NCI-H345 treated with DMSO at 0.1 percent for 48 hours (cell line): ENCODE measurements around the gene GSK3B.

Experiments
- DNase-seq: peaks from one replicate; lab custom pipeline; 2025; ENCODE audit not compliant: unreplicated experiment; lab: John Stamatoyannopoulos, UW

The GSK3B gene

DNA sequence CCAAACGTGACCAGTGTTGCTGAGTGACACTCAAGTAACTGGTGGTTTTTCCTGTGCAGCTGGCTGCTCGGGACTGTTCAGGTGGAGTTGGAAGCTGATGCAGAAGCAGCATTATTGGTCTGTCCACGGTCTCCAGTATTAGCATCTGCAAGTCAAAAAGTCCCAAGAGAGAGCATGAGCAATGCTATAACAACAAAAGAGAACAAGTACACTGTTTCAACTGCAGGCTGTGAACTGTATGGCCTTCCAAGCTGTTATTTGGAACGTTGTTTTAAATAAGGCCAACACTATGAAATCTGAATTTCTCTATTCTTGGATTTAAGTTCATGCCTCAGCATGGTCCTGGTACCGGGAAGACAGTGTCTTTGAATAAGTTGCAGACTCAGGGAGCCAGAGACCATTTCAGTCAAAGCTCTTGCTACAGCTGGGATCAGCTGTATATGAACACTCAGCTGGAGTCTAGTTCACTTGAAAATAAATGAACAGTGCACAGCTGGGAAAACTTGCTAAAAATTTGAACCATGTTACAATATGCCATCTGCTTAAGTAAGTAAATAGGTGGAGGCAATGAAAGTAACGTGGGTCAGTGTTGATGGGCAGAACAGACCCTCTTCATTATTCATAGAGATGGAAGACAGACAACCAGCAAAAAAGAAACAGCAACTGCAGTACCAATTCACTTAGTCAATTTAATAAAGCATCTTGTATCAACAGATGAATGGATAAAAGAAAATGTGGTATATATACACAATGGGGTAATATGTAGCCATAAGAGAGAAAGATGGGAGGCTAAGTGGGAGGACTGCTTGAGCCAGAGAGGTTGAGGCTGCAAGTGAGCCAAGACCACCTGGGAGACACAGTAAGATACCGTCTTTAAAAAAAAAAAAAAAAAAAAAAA, 267.3 kb downstream of the GSK3B start:
- no peak for DNase-seq

DNA sequence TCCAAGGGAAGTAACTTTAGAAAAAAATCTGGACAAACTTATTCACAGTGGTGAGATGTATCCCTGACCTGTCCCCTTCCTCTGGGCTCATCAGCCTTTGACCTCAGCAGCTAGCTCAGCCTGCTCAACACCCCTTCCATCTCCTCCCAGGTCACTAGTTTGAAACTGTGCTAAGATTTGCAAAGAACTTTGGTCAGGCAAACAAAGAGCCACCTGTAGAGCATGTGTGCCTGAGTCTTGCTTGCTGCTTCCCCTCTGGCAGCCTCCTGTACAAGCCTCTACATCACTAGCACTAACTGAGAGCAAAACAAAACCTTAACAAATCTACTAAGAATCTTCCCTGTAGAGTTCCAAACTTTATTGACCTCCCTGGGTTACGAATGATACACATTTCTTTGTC, 268.4 kb downstream of the GSK3B start:
- no peak for DNase-seq

DNA sequence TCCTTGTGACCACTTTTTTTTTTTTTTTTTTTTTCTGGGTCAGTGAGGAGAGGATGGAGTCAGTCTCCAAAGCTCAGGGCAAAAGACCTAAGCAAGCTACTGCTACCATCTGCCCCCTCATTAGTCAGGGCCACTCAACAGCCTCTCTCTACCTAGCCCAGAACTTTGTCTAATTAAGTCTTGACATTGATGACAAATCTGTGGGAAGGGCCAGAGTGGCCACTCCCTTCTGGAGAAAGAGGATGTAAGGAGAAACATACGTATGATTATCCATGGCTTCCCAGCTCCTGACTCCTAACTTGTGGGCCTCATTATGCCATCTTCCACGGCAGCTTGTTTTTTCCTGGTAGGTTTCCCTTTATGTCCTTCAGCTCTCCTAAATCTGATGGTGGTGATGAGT, 274.4 kb downstream of the GSK3B start:
- no peak for DNase-seq

DNA sequence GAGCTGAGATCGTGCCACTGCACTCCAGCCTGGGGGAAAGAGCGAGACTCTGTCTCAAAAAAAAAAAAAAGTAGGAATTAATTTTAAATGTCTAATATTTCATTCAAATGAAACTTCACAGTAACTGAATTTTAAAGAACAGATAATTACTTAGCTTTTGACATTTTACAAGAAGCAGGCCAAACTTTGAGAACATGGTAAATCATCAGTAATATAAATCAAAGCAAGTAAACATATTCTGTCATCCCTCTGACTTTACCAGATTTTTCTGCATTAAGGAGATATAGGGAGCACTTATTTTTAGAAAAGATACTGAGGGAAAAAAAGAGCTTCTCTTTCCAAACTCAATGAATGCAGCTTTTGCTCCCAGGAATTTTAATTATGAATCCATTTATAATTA, 275.3 kb downstream of the GSK3B start:
- DNase-seq, result no peak

- no peak for DNase-seq
These were observed 276.5 kb downstream of the GSK3B start for GRCh38 chr3:119817583-119818363.

DNA sequence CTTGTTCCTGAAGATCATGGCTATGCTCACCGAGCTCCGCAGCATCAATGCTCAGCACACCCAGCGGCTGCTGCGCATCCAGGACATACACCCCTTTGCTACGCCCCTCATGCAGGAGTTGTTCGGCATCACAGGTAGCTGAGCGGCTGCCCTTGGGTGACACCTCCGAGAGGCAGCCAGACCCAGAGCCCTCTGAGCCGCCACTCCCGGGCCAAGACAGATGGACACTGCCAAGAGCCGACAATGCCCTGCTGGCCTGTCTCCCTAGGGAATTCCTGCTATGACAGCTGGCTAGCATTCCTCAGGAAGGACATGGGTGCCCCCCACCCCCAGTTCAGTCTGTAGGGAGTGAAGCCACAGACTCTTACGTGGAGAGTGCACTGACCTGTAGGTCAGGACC, 277.2 kb downstream of the GSK3B start:
- DNase-seq, result no peak

DNA sequence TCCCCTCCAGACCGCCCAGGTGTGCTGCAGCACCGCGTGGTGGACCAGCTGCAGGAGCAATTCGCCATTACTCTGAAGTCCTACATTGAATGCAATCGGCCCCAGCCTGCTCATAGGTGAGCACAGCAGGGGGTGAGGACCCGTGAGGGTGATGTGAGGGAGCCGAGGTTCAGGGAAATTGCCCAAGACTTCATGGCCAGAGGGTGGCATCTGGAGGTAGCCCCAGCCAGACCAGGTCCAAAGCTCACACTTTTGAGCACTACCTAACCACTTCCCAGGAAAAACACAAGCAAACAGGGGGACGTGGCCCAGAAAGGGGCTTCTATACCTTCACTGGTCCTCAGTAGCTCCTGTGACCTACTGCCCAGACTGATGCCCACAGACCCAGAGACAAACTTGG, 278.5 kb downstream of the GSK3B start:
- DNase-seq, result no peak

- DNase-seq, result no peak
These were observed 281.7 kb downstream of the GSK3B start for GRCh38 chr3:119812491-119813058.

GRCh38 chr3:119810018-119810435, 284.2 kb downstream of the GSK3B start:
- no peak for DNase-seq

- no peak for DNase-seq
These were observed 284.8 kb downstream of the GSK3B start for GRCh38 chr3:119809249-119810017.

GRCh38 chr3:119808843-119809242, 285.4 kb downstream of the GSK3B start:
- no peak for DNase-seq

DNA sequence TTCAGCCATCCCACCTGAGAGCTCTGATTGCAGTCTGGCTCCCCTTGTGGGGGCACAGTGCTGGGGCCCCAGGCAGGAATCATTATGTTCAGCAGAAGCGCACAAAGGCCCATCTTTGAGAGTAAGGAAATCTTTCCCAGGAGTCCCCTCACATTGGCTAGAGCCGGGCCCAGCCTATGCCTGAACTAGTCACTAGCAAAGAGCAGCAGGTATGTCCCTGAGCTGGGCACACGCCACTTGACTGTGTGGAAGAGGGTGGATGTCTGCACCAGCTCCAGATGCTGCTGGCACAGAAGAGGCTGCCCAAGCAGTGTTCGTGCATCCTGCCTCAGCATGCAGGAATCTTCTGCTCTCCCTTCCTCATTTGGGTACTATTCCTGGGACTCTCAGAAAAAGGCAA, 286.0 kb downstream of the GSK3B start:
- DNase-seq, result no peak

GRCh38 chr3:119800844-119801243, 293.4 kb downstream of the GSK3B start:
- DNase-seq, result no peak

DNA sequence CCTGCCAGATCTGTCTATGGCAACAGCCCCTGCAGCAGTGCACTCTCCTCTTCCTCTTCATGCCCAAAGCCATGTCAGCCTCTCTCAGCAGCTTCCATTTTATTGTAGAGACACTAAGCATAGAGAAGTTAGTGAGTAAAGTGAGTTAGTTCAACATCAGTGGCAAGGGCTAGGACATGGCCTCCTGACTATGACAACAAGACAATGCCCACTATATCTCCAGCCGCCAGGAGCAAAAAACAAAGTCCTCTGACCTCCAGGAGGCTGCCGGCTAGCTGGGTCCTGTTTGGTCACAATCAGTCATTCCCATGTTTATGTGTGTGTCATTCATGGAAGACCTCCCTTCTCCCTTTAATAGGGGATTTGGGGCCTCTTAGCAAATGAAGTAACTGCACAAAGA, 297.5 kb downstream of the GSK3B start:
- no peak for DNase-seq

DNA sequence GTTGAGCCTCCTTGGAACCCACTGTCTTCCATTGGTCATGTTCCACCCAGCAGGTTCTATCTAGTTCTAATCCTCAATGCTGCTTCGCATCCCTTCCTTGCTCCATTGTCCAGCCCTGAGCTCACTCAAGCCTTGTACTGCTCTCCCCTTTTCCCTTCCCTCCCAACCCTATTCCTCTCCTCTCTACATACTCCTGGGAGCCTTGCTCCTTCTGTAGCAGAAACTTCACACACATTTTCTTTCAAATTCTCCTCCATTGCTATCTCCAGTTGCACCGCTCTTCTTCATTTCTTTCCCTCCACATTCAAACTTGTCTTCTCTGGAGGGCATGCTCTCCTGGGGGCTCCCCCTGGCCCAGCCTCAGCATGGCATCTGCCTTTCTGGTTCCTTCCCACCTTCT, 297.9 kb downstream of the GSK3B start:
- no peak for DNase-seq

DNA sequence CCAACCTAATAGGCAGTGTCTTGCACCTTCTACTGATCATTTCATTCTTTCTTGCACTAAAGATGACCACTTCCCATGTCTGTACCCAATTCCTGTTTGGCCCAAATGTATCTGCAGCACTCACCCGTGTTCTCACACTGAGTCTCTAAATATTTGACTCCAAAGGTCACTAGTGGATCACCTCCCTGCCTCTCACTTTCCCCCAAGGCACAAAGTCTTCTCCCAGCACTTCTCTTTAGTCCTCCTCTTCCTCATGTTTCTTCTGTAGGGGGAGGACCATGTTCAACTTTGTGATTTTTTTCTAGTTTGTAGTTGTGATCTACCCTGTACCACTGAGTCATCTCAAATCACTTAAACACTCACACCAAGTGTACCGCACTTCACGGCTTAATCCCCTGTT, 298.4 kb downstream of the GSK3B start:
- no peak for DNase-seq

DNA sequence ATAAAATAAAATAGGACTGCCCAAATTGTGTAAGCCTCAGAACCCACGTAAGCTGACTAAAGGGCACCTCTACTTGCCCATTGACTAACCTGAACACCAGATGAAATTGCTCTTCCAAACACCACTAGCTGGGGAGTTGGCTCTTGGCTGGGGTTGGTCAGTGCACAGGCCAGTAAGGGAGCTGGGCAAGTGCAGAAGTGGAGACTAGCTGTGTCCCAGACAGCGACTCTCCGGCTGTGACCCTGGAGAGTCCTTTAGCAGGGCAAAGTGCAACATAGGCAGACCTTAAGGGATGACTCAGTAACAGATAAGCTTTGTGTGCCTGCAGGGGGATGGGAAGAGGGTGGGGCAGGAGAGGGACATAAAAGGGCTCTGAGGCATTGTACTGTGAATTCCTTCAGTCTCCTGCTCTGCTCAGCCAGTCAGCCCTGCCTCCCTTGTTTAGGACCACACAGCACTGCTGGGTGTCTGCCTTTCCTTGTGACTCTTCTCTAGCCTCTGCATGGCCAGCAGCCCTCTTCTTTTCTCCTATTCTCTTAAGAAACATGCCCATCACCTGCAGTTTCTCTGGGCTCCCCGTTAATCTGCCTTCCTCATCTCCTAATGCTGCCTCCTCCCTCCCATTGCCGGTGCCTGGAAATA, 299.2 kb downstream of the GSK3B start:
- DNase-seq, result no peak

DNA sequence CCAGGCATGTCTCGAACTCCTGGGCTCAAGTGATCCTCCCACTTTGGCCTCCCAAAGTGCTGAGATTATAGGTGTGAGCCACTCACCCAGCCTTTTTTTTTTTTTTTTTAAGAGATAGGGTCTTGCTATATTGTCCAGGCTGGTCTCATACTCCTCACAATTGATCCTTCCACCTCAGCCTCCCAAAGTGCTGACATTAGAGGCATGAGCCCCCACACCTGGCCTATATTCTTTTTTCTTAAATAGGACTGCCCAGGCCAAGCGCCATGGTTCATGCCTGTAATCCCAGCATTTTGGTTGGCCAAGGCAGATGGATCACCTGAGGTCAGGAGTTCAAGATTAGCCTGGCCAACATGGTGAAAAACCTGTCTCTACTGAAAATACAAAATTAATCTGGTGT, 299.8 kb downstream of the GSK3B start:
- no peak for DNase-seq

- no peak for DNase-seq
These were observed 302.0 kb downstream of the GSK3B start for GRCh38 chr3:119792270-119792669.

DNA sequence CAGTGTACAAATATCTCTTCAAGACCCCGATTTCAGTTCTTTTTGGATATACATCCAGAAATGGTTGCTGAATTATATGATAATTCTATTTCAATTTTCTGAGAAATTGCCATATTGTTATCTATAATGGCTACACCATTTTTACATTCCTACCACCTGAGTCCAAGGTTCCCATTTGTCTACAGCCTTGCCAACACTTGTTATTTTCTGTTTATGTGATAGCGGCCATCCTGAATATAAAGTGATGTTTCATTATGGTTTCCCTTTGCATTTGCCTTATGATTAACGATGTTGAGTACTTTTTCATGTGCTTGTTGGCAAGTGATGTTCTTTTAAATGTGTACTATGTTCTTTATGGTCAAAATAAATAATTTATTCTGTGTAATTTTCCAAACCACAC, 303.9 kb downstream of the GSK3B start:
- no peak for DNase-seq

DNA sequence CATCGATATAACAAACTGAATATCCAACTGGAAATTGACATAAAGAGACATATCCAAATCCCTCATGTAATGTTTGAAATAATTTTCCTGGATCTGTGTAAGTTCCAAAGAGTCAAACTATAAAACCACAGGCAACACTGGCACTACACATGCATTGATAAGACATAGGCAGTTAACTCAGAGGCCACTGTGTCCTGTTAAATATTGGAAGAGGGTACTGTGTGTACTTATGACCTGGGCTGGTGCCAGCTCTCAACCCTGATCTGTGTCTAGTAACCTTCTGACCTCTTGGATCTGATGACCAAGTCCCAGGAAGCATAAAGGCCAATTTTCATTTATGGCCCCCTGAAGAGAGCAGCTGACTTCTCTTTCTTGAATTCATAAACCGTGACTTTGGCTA, 307.8 kb downstream of the GSK3B start:
- DNase-seq, result no peak
